ENCODE results near the gene CEP68.

Gene CEP68

DNA sequence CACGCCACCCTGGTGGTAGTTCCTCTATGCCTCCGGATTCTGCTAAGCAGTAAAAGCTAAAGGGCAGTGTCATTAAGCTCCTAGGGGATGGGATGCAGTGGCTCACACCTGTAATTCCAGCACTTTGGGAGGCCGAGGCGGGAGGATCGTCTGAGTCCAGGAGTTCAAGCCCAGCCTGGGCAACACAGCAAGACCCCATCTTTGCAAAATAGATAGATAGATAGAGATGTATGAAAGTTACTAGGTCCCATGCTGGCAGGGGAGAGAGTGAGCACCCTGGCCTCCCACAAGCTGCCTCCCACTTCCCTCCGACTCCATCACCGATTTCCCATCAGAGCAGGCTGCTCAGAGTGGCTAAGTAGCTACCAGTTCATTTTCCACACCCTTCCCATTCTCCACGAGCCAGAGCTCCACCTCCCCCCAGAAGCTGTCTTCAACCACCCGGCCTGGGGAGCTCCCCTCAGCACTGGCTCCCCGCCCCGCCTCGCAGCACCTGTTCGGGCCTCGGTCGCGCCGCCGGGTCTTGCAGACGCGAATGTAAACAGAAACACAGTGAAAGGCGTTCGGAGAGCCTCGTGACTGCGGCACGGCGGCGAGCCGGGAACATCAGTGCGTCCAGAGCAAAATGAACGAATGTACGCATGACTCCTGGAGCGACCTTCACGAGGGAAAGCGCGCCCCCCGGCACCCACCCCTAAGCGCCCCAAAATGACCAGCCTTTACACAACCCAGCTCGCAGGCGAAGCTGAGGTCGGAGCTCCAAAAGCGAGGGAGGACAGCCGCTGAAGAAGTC, 598 bp upstream of the CEP68 start:
- no peak for DNase-seq (ENCODE audit: low read depth in 2 of 3, low spot score in 1 of 3)

DNA sequence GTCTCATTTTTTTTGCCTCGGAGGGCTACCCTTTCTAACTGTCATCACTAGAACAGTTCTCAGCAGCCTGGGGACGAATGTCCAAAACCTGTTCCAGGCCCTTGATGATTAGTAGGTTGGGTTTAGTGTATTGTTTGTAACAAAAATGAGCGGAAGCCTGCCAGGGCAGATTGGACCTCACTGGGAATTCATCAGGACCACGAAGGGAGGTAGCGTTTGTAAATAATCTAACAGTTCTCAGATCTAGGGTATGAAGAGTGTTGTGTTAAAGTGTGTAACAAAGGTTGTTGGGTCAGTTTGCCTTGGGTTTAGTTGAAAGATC, 799 bp downstream of the CEP68 start:
- DNase-seq (ENCODE audit: low read depth in 2 of 3, low spot score in 1 of 3): no peak

DNA sequence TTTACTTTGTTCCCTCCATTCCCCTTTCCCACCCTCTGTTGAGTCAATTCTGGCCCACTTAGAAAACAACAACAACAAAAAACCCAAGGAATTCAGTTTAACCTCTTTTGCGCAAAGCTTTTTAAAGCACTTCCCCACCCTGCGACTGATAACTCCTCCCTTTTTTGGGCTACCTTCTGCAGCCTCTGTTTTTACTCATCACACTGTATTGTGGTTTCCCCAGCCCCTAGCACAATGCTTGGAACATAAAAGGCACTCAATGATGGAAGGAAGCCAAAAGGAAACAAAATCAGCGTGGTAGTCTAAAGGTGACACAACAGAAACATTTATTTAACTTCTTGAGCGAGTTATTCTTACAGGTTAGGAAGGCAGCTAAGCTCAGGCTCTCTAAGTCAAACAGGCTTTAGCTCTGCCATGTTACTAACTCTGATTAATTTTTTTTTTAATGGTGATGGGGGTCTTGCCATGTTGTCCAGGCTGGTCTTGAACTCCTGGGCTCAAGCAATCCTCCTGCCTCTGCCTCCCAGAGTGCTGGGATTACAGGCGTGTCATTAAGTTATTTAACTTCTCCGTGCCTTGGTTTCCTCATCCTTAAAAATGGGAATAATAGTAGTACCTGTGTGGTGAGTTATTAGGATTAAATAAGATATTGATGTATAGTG, 1.3 kb downstream of the CEP68 start:
- peak in 2 of 3 donors; percentile 27 to 47 for DNase-seq (ENCODE audit: low read depth in 2 of 3, low spot score in 1 of 3)

DNA sequence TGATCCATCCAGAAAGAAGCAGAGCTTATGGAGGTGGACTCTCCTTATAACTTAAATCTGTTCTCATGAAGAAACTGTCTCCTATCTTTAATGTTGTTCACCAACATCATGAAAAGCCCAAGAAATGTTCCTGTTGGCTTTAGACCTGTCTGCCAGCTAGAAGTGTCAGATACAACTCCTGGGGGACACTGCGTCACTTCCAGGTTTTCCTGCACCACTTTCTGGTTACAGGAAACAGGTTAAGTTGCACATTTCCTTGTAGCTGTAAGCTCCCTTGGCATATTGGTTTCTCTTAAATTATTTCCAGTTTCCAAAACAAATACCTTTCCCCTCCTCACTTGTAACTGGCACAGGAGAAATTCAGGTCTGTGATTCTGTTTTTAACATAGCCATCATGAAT, 2.9 kb downstream of the CEP68 start:
- DNase-seq (ENCODE audit: low read depth in 2 of 3, low spot score in 1 of 3): no peak

DNA sequence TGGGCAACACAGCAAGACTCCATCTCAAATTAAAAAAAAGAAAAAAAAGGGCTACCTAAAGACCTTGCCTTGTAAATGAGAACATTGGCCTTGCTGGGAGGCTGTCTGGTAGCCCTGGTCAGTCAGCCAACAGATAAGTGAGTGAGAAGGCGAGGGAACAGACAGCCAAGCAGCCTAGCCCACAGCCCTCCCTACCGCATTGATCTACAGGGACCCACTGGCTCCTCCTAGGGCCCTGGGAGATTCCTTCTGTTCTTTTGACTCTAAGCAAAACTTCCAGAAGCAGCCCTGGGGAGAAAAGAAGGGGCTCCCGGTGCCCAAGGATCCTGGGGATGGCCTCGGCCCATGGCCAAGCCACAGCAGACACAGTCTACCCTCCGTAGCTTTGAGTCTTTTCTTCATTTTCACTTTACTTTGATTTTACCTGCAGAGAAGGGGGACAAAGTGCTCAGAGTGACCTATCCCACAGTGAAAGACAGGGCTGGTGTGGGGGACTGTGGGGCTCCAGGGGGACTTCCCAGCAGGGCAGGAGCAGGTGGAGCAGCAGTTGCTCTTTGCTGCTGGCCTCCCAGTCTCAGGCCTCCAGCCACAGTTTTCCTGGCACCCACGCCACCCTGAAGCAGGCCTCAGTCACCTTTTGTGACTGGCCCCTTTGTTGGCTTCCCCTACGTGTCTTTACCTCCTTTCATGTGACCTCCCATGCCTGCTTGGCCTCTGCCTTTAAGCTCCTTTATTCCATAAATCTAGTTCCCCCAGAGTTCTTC, 5.1 kb downstream of the CEP68 start:
- no peak for DNase-seq (ENCODE audit: low read depth in 2 of 3, low spot score in 1 of 3)

DNA sequence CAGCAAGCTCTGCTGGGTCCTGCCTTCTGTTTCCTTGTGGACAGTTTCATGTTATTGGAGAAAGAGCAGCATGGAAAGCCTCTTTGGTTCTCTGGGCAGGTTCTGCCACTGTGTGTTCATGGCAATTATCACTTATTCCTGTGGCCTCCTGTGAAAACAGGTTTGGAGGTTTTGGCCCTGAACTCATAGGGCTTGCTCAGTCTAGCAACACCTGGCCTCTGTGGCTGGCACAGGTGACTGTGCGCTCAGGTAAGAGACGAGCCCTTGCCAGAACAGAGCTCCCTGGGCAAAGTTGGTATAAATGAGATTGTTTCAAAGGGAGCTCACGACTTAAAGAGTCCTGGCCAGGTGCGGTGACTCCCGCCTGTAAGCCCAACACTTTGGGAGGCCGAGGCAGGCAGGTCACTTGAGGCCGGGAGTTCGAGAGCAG, 5.7 kb downstream of the CEP68 start:
- DNase-seq (ENCODE audit: low read depth in 2 of 3, low spot score in 1 of 3): no peak

DNA sequence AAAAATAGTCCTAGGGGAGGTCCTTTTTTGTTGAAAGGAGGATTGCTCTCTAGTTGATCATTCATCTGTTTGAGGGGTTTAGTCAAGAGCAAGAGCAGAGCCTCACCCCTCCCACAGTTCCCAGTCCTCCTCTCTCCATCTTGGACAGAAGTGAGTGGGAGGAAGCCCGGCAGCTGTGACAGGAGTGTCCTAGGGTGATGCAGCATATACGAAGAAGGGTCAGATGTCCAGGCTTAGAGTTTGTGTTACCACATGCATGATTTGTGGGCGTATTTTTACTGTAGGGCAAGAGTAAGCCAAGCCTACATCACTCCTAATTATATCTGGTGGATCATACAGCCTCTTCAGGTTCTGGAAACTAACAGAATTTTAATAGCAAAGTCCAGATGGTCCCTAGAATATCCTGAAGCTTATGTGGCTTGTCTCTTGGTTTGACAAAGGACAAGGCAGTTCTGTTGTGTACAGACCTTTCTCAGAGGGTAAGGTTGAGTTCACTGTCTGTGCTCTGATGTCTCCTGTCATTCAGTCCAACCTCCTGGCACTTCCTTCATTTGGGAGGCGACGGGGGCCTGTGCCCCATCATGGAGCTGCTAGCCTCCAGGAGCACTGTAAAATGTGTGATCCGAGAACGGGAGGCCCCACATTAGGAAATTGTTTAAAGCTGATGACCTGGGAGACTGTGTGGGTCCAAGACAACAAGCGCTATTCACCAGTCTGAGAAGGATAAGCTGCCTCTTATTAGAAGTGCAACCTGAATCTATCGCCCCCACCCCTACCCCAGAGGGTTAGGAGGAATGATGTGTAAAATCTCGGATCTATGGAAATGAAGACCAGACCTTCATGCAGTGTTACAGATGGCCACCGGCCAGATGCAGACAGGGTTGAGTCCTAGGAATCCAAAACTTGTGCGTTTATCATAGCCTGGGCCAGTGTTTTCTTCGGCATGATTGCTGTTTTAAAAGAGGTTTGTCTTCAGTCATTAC, 6.9 kb downstream of the CEP68 start:
- DNase-seq (ENCODE audit: low read depth in 2 of 3, low spot score in 1 of 3): no peak

DNA sequence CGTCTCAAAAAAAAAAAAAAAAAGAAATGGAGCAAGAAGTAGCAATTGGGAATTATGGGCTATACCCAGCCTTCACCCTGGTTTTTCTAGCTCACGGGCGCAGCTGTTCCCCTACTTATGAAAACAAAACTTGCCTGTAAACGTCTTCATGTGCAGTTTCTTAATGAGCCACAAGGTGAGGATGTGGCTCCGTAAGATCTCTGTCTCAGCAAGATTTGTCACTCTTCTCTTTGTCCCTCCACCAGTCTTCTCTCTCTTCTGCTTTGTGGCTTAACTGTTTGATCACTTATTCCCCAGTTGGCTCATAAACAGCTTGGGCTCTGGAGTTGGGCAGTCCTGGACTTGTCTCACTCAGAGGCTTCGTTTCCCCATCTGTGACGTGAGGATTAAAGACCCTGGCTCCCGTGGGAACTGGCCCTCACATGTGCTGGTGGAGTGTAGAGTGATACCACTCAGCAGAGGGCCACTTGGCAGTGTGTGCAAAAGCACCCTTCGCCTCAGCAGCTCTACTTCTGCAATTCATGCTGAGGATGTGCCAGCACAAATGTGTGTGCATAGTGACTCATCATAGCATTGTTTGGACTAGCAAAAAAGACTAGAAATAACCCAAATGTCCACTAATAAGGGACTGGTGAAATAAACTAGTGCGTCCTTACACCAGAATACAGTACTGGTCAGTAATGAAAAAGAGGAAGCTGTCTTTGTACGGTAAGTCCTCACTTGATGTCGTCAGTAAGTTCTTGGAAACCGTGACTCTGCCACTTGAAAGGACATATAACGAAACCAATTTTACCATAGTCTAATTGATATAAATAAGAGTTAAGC, 8.7 kb downstream of the CEP68 start:
- DNase-seq (ENCODE audit: low read depth in 2 of 3, low spot score in 1 of 3): peak in 1 of 3 donors; percentile 28

DNA sequence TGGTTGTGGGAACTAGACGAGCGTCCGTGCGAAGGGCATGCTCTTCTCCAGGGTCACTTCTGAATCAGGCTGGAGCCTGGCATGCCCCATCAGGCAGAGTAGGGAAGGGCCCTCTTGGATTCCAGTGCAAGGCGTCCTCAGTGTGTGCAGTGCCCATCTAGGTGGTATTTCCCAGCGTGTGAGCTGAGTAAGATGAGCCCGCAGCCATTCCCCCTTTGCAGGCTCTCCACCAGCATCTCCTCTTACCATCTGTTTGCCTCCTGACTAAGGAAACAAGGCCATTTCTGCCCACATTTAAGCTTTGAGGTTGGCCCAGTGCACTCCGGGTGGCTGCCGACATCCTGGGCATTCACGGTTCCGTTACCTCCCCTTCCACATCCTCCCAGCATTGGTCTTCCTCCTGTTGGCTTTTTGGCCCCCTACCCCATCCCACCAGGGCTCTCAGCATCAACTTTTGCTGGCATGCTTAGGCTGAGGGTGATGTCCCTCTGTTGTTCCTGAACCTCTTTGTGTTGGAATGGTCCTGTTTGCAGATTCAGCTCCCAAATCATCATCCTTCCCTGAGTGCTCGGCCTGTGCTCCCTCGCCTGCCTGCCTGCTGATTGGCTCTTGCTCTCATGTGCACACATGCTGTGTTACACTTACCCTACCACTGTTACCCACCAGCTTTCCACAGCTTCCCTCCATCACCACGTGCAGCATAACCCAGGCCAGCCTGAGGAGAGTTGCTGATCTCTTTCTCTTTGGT, 11.8 kb downstream of the CEP68 start:
- no peak for DNase-seq (ENCODE audit: low read depth in 2 of 3, low spot score in 1 of 3)

DNA sequence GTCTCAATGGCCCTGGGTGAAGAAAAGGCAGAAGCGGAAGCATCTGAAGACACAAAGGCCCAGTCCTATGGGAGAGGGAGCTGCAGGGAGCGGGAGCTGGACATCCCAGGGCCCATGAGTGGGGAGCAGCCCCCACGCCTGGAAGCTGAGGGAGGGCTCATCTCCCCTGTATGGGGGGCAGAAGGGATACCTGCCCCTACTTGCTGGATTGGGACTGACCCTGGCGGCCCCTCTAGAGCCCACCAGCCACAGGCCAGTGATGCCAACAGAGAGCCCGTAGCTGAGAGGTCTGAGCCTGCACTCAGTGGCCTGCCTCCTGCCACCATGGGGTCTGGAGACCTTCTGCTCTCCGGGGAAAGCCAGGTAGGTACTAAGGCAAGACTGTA, 13.2 kb downstream of the CEP68 start:
- no peak for DNase-seq (ENCODE audit: low read depth in 2 of 3, low spot score in 1 of 3)

DNA sequence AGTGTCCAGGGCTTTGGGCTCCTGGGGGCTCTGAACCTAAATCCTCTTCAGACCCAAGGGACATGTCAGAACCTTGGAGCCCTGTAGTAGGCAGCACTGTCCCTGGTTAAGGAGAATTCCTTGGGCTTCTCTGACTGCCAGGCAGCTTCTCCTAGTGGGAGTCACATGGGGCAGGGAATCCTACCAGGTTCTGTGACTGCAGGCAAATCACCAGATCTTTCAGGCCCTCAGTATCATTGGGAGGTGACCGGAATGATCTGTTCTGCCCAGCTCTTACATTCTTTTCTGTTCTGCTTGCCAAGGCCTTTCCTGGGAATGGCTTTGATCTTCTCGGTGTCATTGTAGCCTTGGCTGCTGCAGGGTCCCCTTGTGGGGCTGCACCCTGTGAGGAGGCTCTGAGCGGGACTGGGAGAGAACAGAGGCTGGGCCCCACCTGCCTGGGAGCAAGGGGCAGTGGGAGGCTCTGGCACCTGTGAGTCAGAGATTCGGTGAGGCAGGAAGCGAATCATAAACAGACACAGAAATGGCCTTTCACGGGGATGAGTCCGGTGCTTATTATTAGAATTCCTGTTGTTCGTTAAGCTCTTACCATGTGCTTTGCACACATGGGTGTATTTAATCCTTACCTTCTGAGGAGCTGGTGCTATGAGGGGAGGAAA, 14.1 kb downstream of the CEP68 start:
- no peak for DNase-seq (ENCODE audit: low read depth in 2 of 3, low spot score in 1 of 3)

DNA sequence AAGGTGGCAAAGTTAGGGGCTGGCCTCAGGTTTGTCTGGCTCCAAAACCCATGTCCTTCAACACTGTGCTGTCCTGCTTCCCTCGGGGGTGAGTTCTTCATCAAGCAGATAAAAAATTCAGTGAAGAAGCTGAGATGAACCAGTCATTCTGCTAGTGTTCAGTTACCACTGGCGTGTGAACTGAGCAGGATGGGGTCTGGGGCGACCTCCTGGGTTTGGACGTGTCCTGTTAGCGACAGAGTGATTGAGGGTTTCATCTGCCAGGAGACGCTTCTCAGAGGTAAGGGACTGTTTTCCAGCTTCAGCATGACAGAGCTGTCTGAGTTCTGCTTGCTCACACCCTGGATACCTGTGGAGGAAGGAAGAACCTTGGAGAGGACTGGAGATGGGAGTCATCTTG, 14.6 kb downstream of the CEP68 start:
- DNase-seq (ENCODE audit: low read depth in 2 of 3, low spot score in 1 of 3): no peak

DNA sequence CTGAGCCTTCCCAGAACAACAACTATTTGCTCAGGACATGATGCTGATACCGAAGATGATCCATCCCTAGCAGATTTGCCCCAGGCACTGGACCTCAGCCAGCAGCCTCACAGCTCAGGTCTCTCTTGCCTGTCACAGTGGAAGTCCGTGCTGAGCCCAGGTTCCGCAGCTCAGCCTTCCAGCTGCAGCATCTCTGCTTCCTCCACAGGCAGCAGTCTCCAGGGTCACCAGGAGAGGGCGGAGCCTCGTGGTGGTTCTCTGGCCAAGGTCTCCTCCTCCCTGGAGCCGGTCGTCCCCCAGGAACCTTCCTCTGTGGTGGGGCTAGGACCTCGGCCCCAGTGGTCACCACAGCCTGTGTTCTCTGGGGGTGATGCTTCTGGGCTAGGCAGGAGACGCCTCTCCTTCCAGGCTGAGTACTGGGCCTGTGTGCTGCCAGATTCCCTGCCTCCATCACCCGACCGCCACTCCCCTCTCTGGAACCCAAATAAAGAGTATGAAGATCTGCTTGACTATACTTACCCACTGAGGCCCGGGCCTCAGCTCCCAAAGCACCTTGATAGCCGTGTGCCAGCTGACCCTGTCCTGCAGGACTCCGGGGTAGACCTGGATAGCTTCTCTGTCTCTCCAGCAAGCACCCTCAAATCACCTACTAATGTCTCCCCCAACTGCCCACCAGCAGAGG, 15.4 kb downstream of the CEP68 start:
- no peak for DNase-seq (ENCODE audit: low read depth in 2 of 3, low spot score in 1 of 3)

DNA sequence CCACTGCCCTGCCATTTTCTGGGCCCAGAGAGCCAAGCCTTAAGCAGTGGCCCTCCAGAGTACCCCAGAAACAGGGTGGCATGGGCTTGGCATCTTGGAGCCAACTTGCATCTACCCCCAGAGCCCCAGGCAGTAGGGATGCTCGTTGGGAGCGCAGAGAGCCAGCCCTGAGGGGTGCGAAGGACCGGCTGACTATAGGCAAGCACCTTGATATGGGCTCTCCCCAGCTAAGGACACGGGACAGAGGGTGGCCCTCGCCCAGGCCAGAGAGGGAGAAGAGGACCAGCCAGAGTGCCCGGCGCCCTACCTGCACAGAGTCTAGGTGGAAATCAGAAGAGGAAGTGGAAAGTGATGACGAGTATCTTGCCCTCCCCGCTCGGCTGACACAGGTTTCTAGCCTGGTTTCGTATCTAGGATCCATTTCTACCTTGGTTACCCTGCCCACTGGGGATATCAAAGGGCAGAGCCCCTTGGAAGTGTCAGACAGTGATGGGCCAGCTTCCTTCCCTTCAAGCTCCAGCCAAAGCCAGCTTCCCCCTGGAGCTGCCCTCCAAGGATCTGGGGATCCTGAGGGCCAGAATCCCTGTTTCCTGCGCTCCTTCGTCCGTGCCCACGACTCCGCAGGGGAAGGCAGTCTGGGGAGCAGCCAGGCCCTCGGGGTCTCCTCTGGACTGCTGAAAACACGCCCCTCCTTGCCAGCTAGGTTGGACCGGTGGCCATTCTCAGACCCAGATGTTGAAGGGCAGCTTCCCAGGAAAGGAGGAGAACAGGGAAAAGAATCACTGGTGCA, 16.2 kb downstream of the CEP68 start:
- no peak for DNase-seq (ENCODE audit: low read depth in 2 of 3, low spot score in 1 of 3)

DNA sequence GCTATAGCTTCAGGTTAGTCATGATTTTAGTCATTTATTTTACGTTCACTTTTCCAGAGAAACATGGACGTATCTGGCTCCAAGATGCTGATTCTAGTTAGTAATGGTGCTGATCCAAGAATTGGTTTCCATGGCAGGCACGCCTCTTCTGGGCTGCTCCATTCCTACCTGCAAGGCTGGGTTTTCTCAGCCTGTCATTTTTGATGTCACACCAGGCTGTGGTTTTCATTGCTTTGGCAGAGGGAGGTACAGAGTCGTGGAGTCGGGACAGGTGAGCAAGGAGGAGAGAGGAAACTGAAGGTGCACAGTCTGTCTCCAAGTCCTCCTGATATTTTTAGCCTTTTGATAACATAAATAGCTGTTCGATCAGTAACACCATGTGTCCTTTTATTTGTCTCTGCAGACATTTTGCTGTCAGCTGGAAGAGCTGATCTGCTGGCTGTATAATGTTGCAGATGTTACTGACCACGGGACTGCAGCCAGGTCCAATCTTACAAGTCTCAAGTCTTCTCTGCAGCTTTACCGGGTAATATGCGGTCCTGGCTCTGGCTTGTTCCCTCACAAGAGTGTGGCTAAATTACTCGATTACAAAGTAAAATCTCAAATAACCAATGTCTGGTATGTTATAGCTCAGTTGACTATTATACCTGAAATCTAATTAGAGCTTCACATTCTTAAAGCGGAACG, 17.8 kb downstream of the CEP68 start:
- no peak for DNase-seq (ENCODE audit: low read depth in 2 of 3, low spot score in 1 of 3)

DNA sequence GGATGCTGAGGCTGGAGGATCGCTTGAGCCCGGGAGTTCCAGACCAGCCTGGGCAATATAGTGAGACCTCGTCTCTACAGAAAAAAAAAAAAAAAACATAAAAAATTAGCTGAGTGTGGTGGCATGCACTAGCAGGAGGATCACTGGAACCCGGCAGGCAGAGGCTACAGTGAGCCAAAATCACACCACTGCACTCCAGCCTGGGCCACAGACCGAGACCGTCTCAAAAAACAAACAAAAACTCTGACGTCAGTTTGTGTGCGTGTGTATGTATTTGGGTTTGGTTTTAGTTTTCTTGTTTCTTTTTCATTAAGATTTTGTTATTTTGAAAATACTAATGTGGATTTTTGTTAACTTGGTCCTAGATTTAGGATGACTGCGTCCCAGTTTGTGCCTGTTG, 19.0 kb downstream of the CEP68 start:
- DNase-seq (ENCODE audit: low read depth in 2 of 3, low spot score in 1 of 3): no peak
